HepG2 (cell line): ENCODE data around the gene TAB2. TPM values are rescaled to one million over a fixed set of nuclear protein-coding genes. Genes with fewer than 3 reads are reported as not detected.
A peak's percentile ranks its signal among the peaks of the same experiment; 100 is the strongest.

ENCODE experiments used
- CBX5 ChIP-seq: sonication (generic); formaldehyde crosslinking; IDR thresholded peaks from 2 replicates; pipeline ENCODE4 v1.4.0; 2020; ENCODE audit warnings: missing genetic modification reagents, borderline replicate concordance
- CERS6 ChIP-seq: sonication (generic); formaldehyde crosslinking; IDR thresholded peaks from 2 replicates; pipeline ENCODE4 v1.5.0; 2020; ENCODE audit warnings: missing genetic modification reagents
- FOXA3 ChIP-seq: IDR thresholded peaks from 2 replicates; pipeline ENCODE4 v1.6.1; 2016; ENCODE audit warnings: missing genetic modification reagents, missing compliant biosample characterization
- MATR3 ChIP-seq: sonication (generic); formaldehyde crosslinking; IDR thresholded peaks from 2 replicates; pipeline ENCODE4 v1.4.0; 2020; ENCODE audit warnings: missing genetic modification reagents
- POLR2AphosphoS5 ChIP-seq: IDR thresholded peaks from 2 replicates; pipeline ENCODE4 v1.6.1; 2012; ENCODE audit warnings: low read depth, low read length
- SRY ChIP-seq: sonication (generic); formaldehyde crosslinking; IDR thresholded peaks from 2 replicates; pipeline ENCODE4 v1.8.0; 2022; ENCODE audit warnings: mild to moderate bottlenecking, missing genetic modification reagents
- XRCC5 ChIP-seq: fragments of 200-400 bp; formaldehyde crosslinking; optimal IDR thresholded peaks from 2 replicates; pipeline ENCODE3; 2017; ENCODE audit warnings: mild to moderate bottlenecking, low read length
- ZNF34 ChIP-seq: sonication (generic); formaldehyde crosslinking; IDR thresholded peaks from 2 replicates; pipeline ENCODE4 v1.4.0; 2020; ENCODE audit warnings: mild to moderate bottlenecking, missing genetic modification reagents, borderline replicate concordance
- ZNF567 ChIP-seq: sonication (generic); formaldehyde crosslinking; IDR thresholded peaks from 2 replicates; pipeline ENCODE4 v1.8.1; 2023; ENCODE audit warnings: mild to moderate bottlenecking, missing genetic modification reagents, borderline replicate concordance
- polyA plus RNA-seq, 8 experiments: library from polyadenylated mRNA; depleted of rRNA in 3 of 8; stranded (reverse) in 7 of 8; unstranded in 1 of 8; fragments of >200 nt; fragmentation: Illumina TruSeq in 4 of 8; extraction: Trizol in 4 of 8; gene quantifications; 2 replicates each; pipeline versions ENCODE4 v1.2.1 to v1.2.3, GENCODE V29; 2011 to 2016; ENCODE audit warnings: low read depth in 4 of 8, missing spikeins in 1 of 8, mixed read lengths in 1 of 8; ENCODE audit not compliant: insufficient read depth in 1 of 8
- total RNA-seq, 5 experiments: library from RNA; depleted of rRNA; stranded (reverse); fragments of >200 nt; fragmentation: Illumina TruSeq; extraction: Trizol; gene quantifications; 2 replicates each; pipeline ENCODE4 v1.2.3, GENCODE V29; 2016; ENCODE audit warnings: low read depth in 1 of 5
- TF ChIP-seq, protein P1 (sequence below): sonication (generic); formaldehyde crosslinking; IDR thresholded peaks from 2 replicates; pipeline ENCODE4 v1.5.0; 2020; ENCODE audit warnings: mild to moderate bottlenecking, missing genetic modification reagents, moderate library complexity
- TF ChIP-seq, protein P2 (sequence below): IDR thresholded peaks from 2 replicates; pipeline ENCODE4 v1.6.1; 2012; ENCODE audit warnings: low read depth, low read length, improper control_type of control experiment

Gene TAB2
- total and polyA plus RNA-seq, 2 of the 13 experiments (the other 11 are each of a cell fraction or from before 2014, with no cell fraction given): 23.7 to 50.2 TPM

- TF ChIP-seq, protein P1, sequence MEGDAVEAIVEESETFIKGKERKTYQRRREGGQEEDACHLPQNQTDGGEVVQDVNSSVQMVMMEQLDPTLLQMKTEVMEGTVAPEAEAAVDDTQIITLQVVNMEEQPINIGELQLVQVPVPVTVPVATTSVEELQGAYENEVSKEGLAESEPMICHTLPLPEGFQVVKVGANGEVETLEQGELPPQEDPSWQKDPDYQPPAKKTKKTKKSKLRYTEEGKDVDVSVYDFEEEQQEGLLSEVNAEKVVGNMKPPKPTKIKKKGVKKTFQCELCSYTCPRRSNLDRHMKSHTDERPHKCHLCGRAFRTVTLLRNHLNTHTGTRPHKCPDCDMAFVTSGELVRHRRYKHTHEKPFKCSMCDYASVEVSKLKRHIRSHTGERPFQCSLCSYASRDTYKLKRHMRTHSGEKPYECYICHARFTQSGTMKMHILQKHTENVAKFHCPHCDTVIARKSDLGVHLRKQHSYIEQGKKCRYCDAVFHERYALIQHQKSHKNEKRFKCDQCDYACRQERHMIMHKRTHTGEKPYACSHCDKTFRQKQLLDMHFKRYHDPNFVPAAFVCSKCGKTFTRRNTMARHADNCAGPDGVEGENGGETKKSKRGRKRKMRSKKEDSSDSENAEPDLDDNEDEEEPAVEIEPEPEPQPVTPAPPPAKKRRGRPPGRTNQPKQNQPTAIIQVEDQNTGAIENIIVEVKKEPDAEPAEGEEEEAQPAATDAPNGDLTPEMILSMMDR (CRISPR knock-in tag): 0 out of 2 replicates have a peak, but pooled peaks have one; percentile 14
- TF ChIP-seq CERS6 (CRISPR knock-in tag): no peak
- no peak for TF ChIP-seq SRY (CRISPR knock-in tag)
- TF ChIP-seq, protein P2, sequence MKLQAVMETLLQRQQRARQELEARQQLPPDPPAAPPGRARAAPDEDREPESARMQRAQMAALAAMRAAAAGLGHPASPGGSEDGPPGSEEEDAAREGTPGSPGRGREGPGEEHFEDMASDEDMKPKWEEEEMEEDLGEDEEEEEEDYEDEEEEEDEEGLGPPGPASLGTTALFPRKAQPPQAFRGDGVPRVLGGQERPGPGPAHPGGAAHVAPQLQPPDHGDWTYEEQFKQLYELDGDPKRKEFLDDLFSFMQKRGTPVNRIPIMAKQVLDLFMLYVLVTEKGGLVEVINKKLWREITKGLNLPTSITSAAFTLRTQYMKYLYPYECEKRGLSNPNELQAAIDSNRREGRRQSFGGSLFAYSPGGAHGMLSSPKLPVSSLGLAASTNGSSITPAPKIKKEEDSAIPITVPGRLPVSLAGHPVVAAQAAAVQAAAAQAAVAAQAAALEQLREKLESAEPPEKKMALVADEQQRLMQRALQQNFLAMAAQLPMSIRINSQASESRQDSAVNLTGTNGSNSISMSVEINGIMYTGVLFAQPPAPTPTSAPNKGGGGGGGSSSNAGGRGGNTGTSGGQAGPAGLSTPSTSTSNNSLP: no peak
- TF ChIP-seq FOXA3: no peak
- TF ChIP-seq XRCC5: no peak
- TF ChIP-seq MATR3: no peak
- TF ChIP-seq POLR2AphosphoS5: no peak
- TF ChIP-seq ZNF567 (CRISPR knock-in tag): no peak
- no peak for TF ChIP-seq ZNF34
- TF ChIP-seq CBX5 (CRISPR knock-in tag): no peak
- TF ChIP-seq, all 625 proteins: peak for 4
Measured at GRCh38 chr6:149423964-149424440, 106.5 kb downstream of the TAB2 start (continued).
